ENCODE data around the gene UNC5A.

DNA sequence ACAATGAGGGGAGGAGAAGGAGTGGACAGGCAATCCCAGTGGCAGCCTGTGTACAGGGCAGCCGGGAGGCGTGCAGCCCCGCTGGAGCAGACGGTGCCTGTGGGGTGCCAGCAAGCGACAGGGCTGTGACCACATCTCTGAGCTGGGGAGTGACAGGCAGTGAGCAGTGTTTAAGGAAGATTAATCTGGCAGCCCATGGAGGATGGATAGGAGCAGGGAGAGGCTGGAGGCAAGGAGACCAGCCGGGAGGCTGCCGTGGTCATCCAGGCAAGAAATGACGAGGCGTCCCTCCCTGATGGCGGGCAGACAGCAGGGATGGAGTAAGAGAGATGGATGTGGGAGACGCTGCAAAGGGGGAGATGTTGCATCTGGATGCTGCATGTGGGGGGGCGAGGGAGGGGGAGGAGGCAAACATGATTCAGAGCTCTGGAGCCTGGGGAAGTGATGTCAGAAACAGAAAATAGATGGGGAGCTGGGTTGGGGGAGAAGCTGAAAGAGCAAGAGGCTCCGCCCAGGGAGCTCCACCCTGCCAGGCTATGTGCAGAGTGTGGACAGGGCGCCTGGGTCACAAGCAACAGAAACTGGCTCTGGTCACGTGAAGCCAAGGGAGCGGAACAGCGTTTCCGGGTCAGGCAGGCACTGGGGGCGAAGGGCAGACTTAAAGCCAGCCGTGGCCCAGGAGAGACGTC, 12.6 kb downstream of the UNC5A start:
- TF ChIP-seq, protein P1, sequence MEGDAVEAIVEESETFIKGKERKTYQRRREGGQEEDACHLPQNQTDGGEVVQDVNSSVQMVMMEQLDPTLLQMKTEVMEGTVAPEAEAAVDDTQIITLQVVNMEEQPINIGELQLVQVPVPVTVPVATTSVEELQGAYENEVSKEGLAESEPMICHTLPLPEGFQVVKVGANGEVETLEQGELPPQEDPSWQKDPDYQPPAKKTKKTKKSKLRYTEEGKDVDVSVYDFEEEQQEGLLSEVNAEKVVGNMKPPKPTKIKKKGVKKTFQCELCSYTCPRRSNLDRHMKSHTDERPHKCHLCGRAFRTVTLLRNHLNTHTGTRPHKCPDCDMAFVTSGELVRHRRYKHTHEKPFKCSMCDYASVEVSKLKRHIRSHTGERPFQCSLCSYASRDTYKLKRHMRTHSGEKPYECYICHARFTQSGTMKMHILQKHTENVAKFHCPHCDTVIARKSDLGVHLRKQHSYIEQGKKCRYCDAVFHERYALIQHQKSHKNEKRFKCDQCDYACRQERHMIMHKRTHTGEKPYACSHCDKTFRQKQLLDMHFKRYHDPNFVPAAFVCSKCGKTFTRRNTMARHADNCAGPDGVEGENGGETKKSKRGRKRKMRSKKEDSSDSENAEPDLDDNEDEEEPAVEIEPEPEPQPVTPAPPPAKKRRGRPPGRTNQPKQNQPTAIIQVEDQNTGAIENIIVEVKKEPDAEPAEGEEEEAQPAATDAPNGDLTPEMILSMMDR (conservative IDR thresholded peaks at IDR 0.05), result no peak
- TF ChIP-seq EZH2 (IDR thresholded peaks at IDR 0.05; ENCODE audit: low read depth), result no peak

All from PC-9 (cell line).